H9 (cell line): Measurements from ENCODE around the gene CYP39A1. TPM values are rescaled to one million over a fixed set of nuclear protein-coding genes. Genes with fewer than 3 reads are reported as not detected.

ENCODE experiments used
- DNase-seq: peaks from one replicate; pipeline ENCODE4 v3.0.0-alpha.2; 2017
- H2AFZ ChIP-seq: one replicate; pipeline ENCODE4 v1.6.1; 2013; ENCODE audit warnings: mild to moderate bottlenecking, low read length, control low read depth, moderate library complexity
- H2AK5ac ChIP-seq: 2 replicates; pipeline ENCODE4 v1.6.1; 2013; ENCODE audit warnings: low read length, control low read depth, mixed read lengths; ENCODE audit not compliant: insufficient read length
- H2BK120ac ChIP-seq: one replicate; pipeline ENCODE4 v1.6.1; 2013; ENCODE audit warnings: low read depth, mild to moderate bottlenecking, low read length, control low read depth, inconsistent platforms; ENCODE audit not compliant: poor library complexity, severe bottlenecking
- H2BK12ac ChIP-seq: 2 replicates; pipeline ENCODE4 v1.6.1; 2013; ENCODE audit warnings: low read length, control low read depth, mixed read lengths, low read depth; ENCODE audit not compliant: insufficient read length
- H2BK15ac ChIP-seq: 2 replicates; pipeline ENCODE4 v1.6.1; 2013; ENCODE audit warnings: low read depth, low read length, control low read depth
- H2BK20ac ChIP-seq: one replicate; pipeline ENCODE4 v1.6.1; 2013; ENCODE audit warnings: low read depth, mild to moderate bottlenecking, low read length, control low read depth, inconsistent platforms; ENCODE audit not compliant: poor library complexity, severe bottlenecking
- H2BK5ac ChIP-seq: 2 replicates; pipeline ENCODE4 v1.6.1; 2013; ENCODE audit warnings: low read length, control low read depth, mixed read lengths; ENCODE audit not compliant: insufficient read length
- H3K14ac ChIP-seq: 2 replicates; pipeline ENCODE4 v1.6.1; 2013; ENCODE audit warnings: low read length, control low read depth; ENCODE audit not compliant: insufficient read depth
- H3K18ac ChIP-seq: 2 replicates; pipeline ENCODE4 v1.6.1; 2013; ENCODE audit warnings: low read depth, mild to moderate bottlenecking, mixed read lengths, low read length, control low read depth; ENCODE audit not compliant: insufficient read length
- H3K23ac ChIP-seq: 2 replicates; pipeline ENCODE4 v1.6.1; 2013; ENCODE audit warnings: low read length, control low read depth, mixed read lengths, low read depth; ENCODE audit not compliant: insufficient read length
- H3K23me2 ChIP-seq: 2 replicates; pipeline ENCODE4 v1.6.1; 2013; ENCODE audit warnings: low read depth, mild to moderate bottlenecking, mixed read lengths, low read length, control low read depth; ENCODE audit not compliant: insufficient read length, poor library complexity, severe bottlenecking
- H3K27ac ChIP-seq: 2 replicates; pipeline ENCODE4 v1.5.1; 2013; ENCODE audit warnings: low read length, control low read depth, mixed read lengths, low read depth; ENCODE audit not compliant: insufficient read length
- H3K27me3 ChIP-seq: 2 replicates; pipeline ENCODE4 v1.6.1; 2013; ENCODE audit warnings: low read length, control low read depth, inconsistent platforms; ENCODE audit not compliant: insufficient read depth
- H3K4ac ChIP-seq: 2 replicates; pipeline ENCODE4 v1.6.1; 2013; ENCODE audit warnings: low read depth, mild to moderate bottlenecking, control low read depth, inconsistent platforms, low read length, moderate library complexity
- H3K4me1 ChIP-seq: 2 replicates; pipeline ENCODE4 v1.6.1; 2013; ENCODE audit warnings: low read length, control low read depth, inconsistent platforms; ENCODE audit not compliant: insufficient read depth
- H3K4me2 ChIP-seq: 2 replicates; pipeline ENCODE4 v1.6.1; 2013; ENCODE audit warnings: low read length, control low read depth, mixed read lengths; ENCODE audit not compliant: insufficient read length, insufficient read depth
- H3K56ac ChIP-seq: 2 replicates; pipeline ENCODE4 v1.6.1; 2013; ENCODE audit warnings: low read depth, mild to moderate bottlenecking, mixed read lengths, low read length, control low read depth; ENCODE audit not compliant: insufficient read length
- H3K79me1 ChIP-seq: 2 replicates; pipeline ENCODE4 v1.6.1; 2013; ENCODE audit warnings: low read depth, mild to moderate bottlenecking, moderate library complexity, low read length, control low read depth, inconsistent platforms; ENCODE audit not compliant: insufficient read depth, poor library complexity, severe bottlenecking
- H3K79me2 ChIP-seq: 2 replicates; pipeline ENCODE4 v1.6.1; 2013; ENCODE audit warnings: low read length, control low read depth, inconsistent platforms; ENCODE audit not compliant: insufficient read depth
- H3K9ac ChIP-seq: 2 replicates; pipeline ENCODE4 v1.6.1; 2013; ENCODE audit warnings: low read length, control low read depth, mixed read lengths; ENCODE audit not compliant: insufficient read length; ENCODE audit errors: extremely low read depth
- H3K9me3 ChIP-seq: one replicate; pipeline ENCODE4 v1.6.1; 2013; ENCODE audit warnings: low read depth, low read length, inconsistent platforms; ENCODE audit not compliant: control insufficient read depth
- H3T11ph ChIP-seq: one replicate; pipeline ENCODE4 v1.6.1; 2013; ENCODE audit warnings: mild to moderate bottlenecking, low read length, control low read depth, inconsistent platforms
- H4K20me1 ChIP-seq: one replicate; pipeline ENCODE4 v1.6.1; 2013; ENCODE audit not compliant: control insufficient read depth, insufficient read length, insufficient read depth
- H4K5ac ChIP-seq: 2 replicates; pipeline ENCODE4 v1.6.1; 2013; ENCODE audit warnings: low read depth, mild to moderate bottlenecking, mixed read lengths, low read length, control low read depth; ENCODE audit not compliant: insufficient read length
- H4K8ac ChIP-seq: replicated peaks from 2 replicates; pipeline ENCODE4 v1.6.1; 2013; ENCODE audit warnings: low read length, control low read depth, mixed read lengths, low read depth; ENCODE audit not compliant: insufficient read length
- H4K91ac ChIP-seq: 2 replicates; pipeline ENCODE4 v1.6.1; 2013; ENCODE audit warnings: low read depth, mild to moderate bottlenecking, moderate library complexity, mixed read lengths, low read length, control low read depth; ENCODE audit not compliant: insufficient read length
- H3K27ac Mint-ChIP-seq, 3 experiments: 2 replicates in 2 of 3; 3 replicates in 1 of 3; pipeline ENCODE4 v1.8.0; 2020 to 2021; ENCODE audit warnings: mixed read lengths in 3 of 3, mild to moderate bottlenecking in 1 of 3, moderate library complexity in 1 of 3
- H3K27me3 Mint-ChIP-seq: 2 replicates; pipeline ENCODE4 v1.8.0; 2021; ENCODE audit warnings: low read depth, mild to moderate bottlenecking, moderate library complexity, mixed read lengths
- H3K36me3 Mint-ChIP-seq, 3 experiments: 2 replicates in 2 of 3; 3 replicates in 1 of 3; pipeline ENCODE4 v1.8.0; 2020 to 2021; ENCODE audit warnings: low read depth in 3 of 3, mixed read lengths in 3 of 3; ENCODE audit not compliant: insufficient read depth in 1 of 3
- H3K4me1 Mint-ChIP-seq, 2 experiments: 2 replicates each; pipeline ENCODE4 v1.8.0; 2020; ENCODE audit warnings: mixed read lengths in 2 of 2
- H3K4me3 Mint-ChIP-seq, 2 experiments: 2 replicates in 1 of 2; 3 replicates in 1 of 2; pipeline ENCODE4 v1.8.0; 2020 to 2021; ENCODE audit warnings: mild to moderate bottlenecking in 2 of 2, mixed read lengths in 2 of 2, moderate library complexity in 1 of 2
- H3K9me3 Mint-ChIP-seq, 2 experiments: 2 replicates in 1 of 2; 3 replicates in 1 of 2; pipeline ENCODE4 v1.8.0; 2020; ENCODE audit warnings: mild to moderate bottlenecking in 2 of 2, mixed read lengths in 2 of 2, moderate library complexity in 1 of 2
- total RNA-seq: library from RNA; stranded (reverse); gene quantifications from 2 replicates; pipeline ENCODE4 v1.2.1, GENCODE V29; 2021
- TF ChIP-seq, protein P1 (sequence below): fragments of 200-600 bp; sonication (generic); conservative IDR thresholded peaks from 3 replicates; pipeline ENCODE4 v1.8.0; 2021; ENCODE audit warnings: antibody characterized with exemption, mild to moderate bottlenecking

CYP39A1 gene
- total RNA-seq, 1 experiment from 2014 or later: 0.50 TPM

DNA sequence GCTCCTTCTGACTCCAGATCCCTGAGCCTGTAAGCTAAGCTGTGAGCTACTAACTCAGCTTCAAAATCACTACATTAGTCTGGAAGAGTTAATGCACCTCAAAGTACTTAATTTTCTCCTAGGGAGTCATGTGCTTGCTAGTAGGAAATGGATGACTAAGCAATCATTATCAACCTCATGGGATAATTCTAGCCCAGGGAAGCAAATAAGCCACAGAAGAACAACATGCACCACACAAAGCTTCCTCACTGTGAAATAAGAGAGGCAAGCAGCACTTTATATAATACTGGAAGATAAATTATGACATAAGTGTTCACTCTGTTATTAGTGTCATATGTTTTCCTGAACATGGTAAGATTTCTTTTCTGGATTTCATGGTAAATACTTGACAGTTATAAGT is 103.5 kb downstream of the CYP39A1 start:
- Histone ChIP-seq H2BK15ac (no peak overlapping the region), H3K4me2 (no peak overlapping the region), H3K23me2 (no peaks in the 10 kb centered on the region), H4K20me1 (no peaks in the 10 kb centered on the region), H3K4ac (no peak overlapping the region), H3K23ac (no peak overlapping the region), H2BK5ac (no peak overlapping the region), H3K9me3 (no peaks in the 10 kb centered on the region), H4K5ac (no peak overlapping the region), H4K91ac (no peak overlapping the region), H3K27ac (no peak overlapping the region), H3K79me1 (no peaks in the 10 kb centered on the region), H2AFZ (no peak overlapping the region), H3K79me2 (no peaks in the 10 kb centered on the region), H3K4me1 (no peaks in the 10 kb centered on the region), H3K14ac (no peak overlapping the region), H3K18ac (no peak overlapping the region), H3K27me3 (no peaks in the 10 kb centered on the region), H4K8ac (no peak overlapping the region), H3T11ph (no peak overlapping the region), H2BK120ac (no peak overlapping the region), H3K9ac (no peak overlapping the region), H3K56ac (no peak overlapping the region), H2BK12ac (no peak overlapping the region), H2AK5ac (no peak overlapping the region), H2BK20ac (no peak overlapping the region)
- Mint-ChIP-seq H3K36me3 (peaks cover 0 to 9% (median 4%) of the 10 kb centered on the region in 3 experiments; a peak in 4 of 7 replicates), H3K27ac (no peak overlapping the region), H3K9me3 (peaks cover 4 to 7% of the 10 kb centered on the region in 2 experiments; a peak in 4 of 5 replicates), H3K4me1 (peaks cover 5 to 10% of the 10 kb centered on the region in 2 experiments), H3K4me3 (no peak overlapping the region), H3K27me3 (no peaks in the 10 kb centered on the region)
- DNase-seq: no peak
- TF ChIP-seq, protein P1, sequence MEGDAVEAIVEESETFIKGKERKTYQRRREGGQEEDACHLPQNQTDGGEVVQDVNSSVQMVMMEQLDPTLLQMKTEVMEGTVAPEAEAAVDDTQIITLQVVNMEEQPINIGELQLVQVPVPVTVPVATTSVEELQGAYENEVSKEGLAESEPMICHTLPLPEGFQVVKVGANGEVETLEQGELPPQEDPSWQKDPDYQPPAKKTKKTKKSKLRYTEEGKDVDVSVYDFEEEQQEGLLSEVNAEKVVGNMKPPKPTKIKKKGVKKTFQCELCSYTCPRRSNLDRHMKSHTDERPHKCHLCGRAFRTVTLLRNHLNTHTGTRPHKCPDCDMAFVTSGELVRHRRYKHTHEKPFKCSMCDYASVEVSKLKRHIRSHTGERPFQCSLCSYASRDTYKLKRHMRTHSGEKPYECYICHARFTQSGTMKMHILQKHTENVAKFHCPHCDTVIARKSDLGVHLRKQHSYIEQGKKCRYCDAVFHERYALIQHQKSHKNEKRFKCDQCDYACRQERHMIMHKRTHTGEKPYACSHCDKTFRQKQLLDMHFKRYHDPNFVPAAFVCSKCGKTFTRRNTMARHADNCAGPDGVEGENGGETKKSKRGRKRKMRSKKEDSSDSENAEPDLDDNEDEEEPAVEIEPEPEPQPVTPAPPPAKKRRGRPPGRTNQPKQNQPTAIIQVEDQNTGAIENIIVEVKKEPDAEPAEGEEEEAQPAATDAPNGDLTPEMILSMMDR: no peak
